ENCODE measurements around the gene LEUTX.

LEUTX gene

DNA sequence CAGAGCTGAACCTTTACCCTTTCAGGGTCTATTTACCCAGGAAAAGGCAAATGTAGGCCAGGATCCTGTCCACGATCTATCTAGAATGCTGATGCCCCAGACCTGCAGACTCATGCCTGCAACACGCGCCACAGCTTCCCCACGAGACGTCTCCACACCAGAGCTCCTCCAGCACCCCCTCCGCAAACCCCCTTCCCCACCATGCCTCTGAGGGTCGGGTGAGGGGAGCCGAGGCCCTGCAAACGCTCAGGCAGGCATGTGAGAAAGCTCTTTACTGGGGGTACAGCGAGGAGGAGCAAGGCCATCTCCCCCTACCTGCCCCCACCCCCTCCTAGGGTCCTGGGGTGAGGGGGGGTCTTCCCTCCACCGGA is 46.4 kb downstream of the LEUTX start:
- no peak for DNase-seq

- no peak for DNase-seq
Observed at GRCh38 chr19:39825531-39826076, 47.0 kb downstream of the LEUTX start.

- no peak for DNase-seq
Observed at GRCh38 chr19:39826311-39826945, 47.8 kb downstream of the LEUTX start.

- DNase-seq: no peak
Observed at GRCh38 chr19:39827216-39827615, 48.6 kb downstream of the LEUTX start.

GRCh38 chr19:39828015-39828653 is 49.5 kb downstream of the LEUTX start:
- DNase-seq: no peak

GRCh38 chr19:39828654-39829032 is 50.0 kb downstream of the LEUTX start:
- no peak for DNase-seq

- no peak for DNase-seq
Observed at GRCh38 chr19:39829702-39830275, 51.1 kb downstream of the LEUTX start.

- no peak for DNase-seq
Observed at GRCh38 chr19:39830406-39830805, 51.8 kb downstream of the LEUTX start.

GRCh38 chr19:39830847-39831246 is 52.2 kb downstream of the LEUTX start:
- DNase-seq: no peak

DNA sequence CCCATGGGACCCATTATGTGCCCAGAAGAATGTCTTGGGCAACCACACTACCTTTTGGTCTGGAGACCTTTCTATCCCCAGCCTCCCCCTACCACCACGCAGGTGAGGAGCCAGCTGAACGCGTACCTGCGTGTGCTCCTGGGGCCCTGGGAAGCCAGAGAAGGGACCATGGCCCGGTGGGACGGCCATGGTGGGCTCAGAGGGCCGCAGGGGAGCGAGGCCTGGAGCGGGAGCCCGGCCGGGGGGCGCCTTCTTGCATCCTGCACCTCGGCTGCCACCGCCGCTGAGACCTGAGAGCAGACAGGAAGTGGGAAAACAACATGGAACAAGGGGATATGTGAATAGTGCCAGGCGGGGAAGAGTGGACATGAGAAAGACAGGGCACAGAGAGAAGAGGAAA is 53.0 kb downstream of the LEUTX start:
- DNase-seq: no peak

- no peak for DNase-seq
Observed at GRCh38 chr19:39832341-39833083, 53.9 kb downstream of the LEUTX start.

- no peak for DNase-seq
Observed at GRCh38 chr19:39833160-39833463, 54.5 kb downstream of the LEUTX start.

- DNase-seq: peak; percentile 96
Observed at GRCh38 chr19:39833464-39834286, 55.0 kb downstream of the LEUTX start, which contains the start of gene DYRK1B. Gene DYRK1B (minus strand): TSS chr19:39834162. CDS start chr19:39831867, 2,295 bp downstream.

- DNase-seq: no peak
Observed at GRCh38 chr19:39834287-39834841, 55.7 kb downstream of the LEUTX start.
